Gastroesophageal sphincter (tissue), 3 donors: ENCODE results near the gene PSPN.
A peak's percentile ranks its signal among the peaks of the same experiment; 100 is the strongest.

ENCODE experiments used
- POLR2A ChIP-seq, 2 donors: fragments of 450-650 bp; IDR thresholded peaks; one replicate each; pipeline ENCODE4 v1.6.1; 2017; ENCODE audit warnings: antibody characterized with exemption in 2 of 2, mild to moderate bottlenecking in 2 of 2, moderate library complexity in 1 of 2
- POLR2AphosphoS5 ChIP-seq: sonication (generic); formaldehyde crosslinking; IDR thresholded peaks from one replicate; pipeline ENCODE4 v1.6.1; 2017; ENCODE audit warnings: antibody characterized with exemption
- TF ChIP-seq, protein P1 (sequence below), 4 experiments: fragments of 200-600 bp in 2 of 4; fragments of 450-650 bp in 2 of 4; sonication (generic) in 1 of 4; IDR thresholded peaks; one replicate each; pipeline ENCODE4 v1.5.1; 2017 to 2019; ENCODE audit warnings: antibody characterized with exemption in 4 of 4, mild to moderate bottlenecking in 2 of 4, moderate library complexity in 2 of 4

DNA sequence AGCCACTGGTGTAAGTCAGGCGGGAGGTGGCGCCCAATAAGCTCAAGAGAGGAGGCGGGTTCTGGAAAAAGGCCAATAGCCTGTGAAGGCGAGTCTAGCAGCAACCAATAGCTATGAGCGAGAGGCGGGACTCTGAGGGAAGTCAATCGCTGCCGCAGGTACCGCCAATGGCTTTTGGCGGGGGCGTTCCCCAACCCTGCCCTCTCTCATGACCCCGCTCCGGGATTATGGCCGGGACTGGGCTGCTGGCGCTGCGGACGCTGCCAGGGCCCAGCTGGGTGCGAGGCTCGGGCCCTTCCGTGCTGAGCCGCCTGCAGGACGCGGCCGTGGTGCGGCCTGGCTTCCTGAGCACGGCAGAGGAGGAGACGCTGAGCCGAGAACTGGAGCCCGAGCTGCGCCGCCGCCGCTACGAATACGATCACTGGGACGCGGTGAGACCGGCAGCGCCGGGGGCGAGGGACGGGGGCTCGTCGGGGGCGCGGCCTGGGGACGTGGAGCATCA, 3.1 kb downstream of the PSPN start, which contains the start of gene ALKBH7:
- TF ChIP-seq, protein P1, sequence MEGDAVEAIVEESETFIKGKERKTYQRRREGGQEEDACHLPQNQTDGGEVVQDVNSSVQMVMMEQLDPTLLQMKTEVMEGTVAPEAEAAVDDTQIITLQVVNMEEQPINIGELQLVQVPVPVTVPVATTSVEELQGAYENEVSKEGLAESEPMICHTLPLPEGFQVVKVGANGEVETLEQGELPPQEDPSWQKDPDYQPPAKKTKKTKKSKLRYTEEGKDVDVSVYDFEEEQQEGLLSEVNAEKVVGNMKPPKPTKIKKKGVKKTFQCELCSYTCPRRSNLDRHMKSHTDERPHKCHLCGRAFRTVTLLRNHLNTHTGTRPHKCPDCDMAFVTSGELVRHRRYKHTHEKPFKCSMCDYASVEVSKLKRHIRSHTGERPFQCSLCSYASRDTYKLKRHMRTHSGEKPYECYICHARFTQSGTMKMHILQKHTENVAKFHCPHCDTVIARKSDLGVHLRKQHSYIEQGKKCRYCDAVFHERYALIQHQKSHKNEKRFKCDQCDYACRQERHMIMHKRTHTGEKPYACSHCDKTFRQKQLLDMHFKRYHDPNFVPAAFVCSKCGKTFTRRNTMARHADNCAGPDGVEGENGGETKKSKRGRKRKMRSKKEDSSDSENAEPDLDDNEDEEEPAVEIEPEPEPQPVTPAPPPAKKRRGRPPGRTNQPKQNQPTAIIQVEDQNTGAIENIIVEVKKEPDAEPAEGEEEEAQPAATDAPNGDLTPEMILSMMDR (IDR thresholded peaks at IDR 0.05) = no peak
- TF ChIP-seq POLR2AphosphoS5 = peak; percentile 22
- TF ChIP-seq POLR2A (IDR thresholded peaks at IDR 0.05) = peak; percentile 44 to 57
